ENCODE results near the gene HDAC4. TPM values are rescaled to one million over a fixed set of nuclear protein-coding genes. Genes with fewer than 3 reads are reported as not detected.
"Not testable (repeated sequence)": the region's sequence is repeated elsewhere in the genome, so short reads cannot be mapped to it uniquely, and the experiment has no call there.

HDAC4 gene
- total RNA-seq, 4 donors from 2014 or later, result 21.6 to 72.7 (median 35.2) TPM

- no peaks in the 10 kb centered on the region for H3K27me3 ChIP-seq
- peaks cover 0 to 99% (median 7%) of the 10 kb centered on the region in 3 donors for H3K36me3 ChIP-seq
- no peak for DNase-seq
- H3K27ac ChIP-seq, result no peak overlapping the region
- peaks cover 0 to 20% (median 0%) of the 10 kb centered on the region in 3 donors for H3K9me3 ChIP-seq
- TF ChIP-seq CTCF (IDR thresholded peaks at IDR 0.05) (no peak), POLR2A (IDR thresholded peaks at IDR 0.05) (no peak)
- intact Hi-C loops (cut with DNase I), result no loop called here
- 93 to 96% methylated on average over 13 to 14 of the region's 17 CpGs for WGBS, 2 donors
- no peaks in the 10 kb centered on the region for H3K4me1 ChIP-seq
- H3K4me3 ChIP-seq, result no peak overlapping the region
Observed at GRCh38 chr2:239177908-239178307, 222.9 kb downstream of the HDAC4 start.

- 96 to 98% methylated on average over 10 to 11 of the region's 11 CpGs for WGBS, 2 donors
- Histone ChIP-seq H3K4me3 (no peak overlapping the region), H3K4me1 (no peaks in the 10 kb centered on the region), H3K9me3 (peaks cover 0 to 24% (median 0%) of the 10 kb centered on the region in 3 donors), H3K36me3 (peaks cover 0 to 98% (median 7%) of the 10 kb centered on the region in 3 donors), H3K27me3 (no peaks in the 10 kb centered on the region), H3K27ac (no peak overlapping the region)
- TF ChIP-seq CTCF (IDR thresholded peaks at IDR 0.05) (no peak), POLR2A (IDR thresholded peaks at IDR 0.05) (no peak)
- no peak for DNase-seq
- intact Hi-C loops (cut with DNase I), result no loop called here
Observed at GRCh38 chr2:239177325-239177724, 223.5 kb downstream of the HDAC4 start.

- Histone ChIP-seq H3K36me3 (peaks cover 0 to 91% (median 7%) of the 10 kb centered on the region in 3 donors), H3K9me3 (peaks cover 0 to 34% (median 0%) of the 10 kb centered on the region in 3 donors), H3K27ac (peak overlapping the region in 2 of 4 donors; percentile 36 to 46)
- H3K4me3 ChIP-seq; H3K4me1 ChIP-seq; intact Hi-C loops (cut with DNase I); DNase-seq; H3K27me3 ChIP-seq: not testable (repeated sequence)
- WGBS, 2 donors, result 68 to 90% methylated on average over 16 to 19 of the region's 23 CpGs
Observed at GRCh38 chr2:239176138-239176803, 224.5 kb downstream of the HDAC4 start.

GRCh38 chr2:239175181-239175580 lies 225.6 kb downstream of the HDAC4 start:
- intact Hi-C loops (cut with DNase I), result no loop called here
- no peak for TF ChIP-seq POLR2A (IDR thresholded peaks at IDR 0.05)
- TF ChIP-seq CTCF (IDR thresholded peaks at IDR 0.05), result no peak
- DNase-seq, result no peak
- no peaks in the 10 kb centered on the region for H3K4me1 ChIP-seq
- 80 to 93% methylated on average over 3 to 7 of the region's 11 CpGs for WGBS, 2 donors
- H3K36me3 ChIP-seq, result peaks cover 0 to 89% (median 7%) of the 10 kb centered on the region in 3 donors
- H3K9me3 ChIP-seq, result peaks cover 0 to 43% (median 5%) of the 10 kb centered on the region in 3 donors
- no peak overlapping the region for H3K4me3 ChIP-seq
- no peaks in the 10 kb centered on the region for H3K27me3 ChIP-seq
- H3K27ac ChIP-seq, result no peak overlapping the region

GRCh38 chr2:239173301-239173700 lies 227.5 kb downstream of the HDAC4 start:
- Histone ChIP-seq H3K4me1 (no peaks in the 10 kb centered on the region), H3K4me3 (no peak overlapping the region), H3K36me3 (peaks cover 0 to 86% (median 7%) of the 10 kb centered on the region in 3 donors), H3K9me3 (peaks cover 0 to 43% (median 5%) of the 10 kb centered on the region in 3 donors), H3K27ac (no peak overlapping the region), H3K27me3 (no peaks in the 10 kb centered on the region)
- DNase-seq, result no peak
- TF ChIP-seq POLR2A (IDR thresholded peaks at IDR 0.05) (no peak), CTCF (IDR thresholded peaks at IDR 0.05) (no peak)
- 91 to 100% methylated on average over 1 of the region's 1 CpG for WGBS, 2 donors
- intact Hi-C loops (cut with DNase I), result no loop called here
